Measurements from ENCODE around the gene GRIP1. TPM values are rescaled to one million over a fixed set of nuclear protein-coding genes. Genes with fewer than 3 reads are reported as not detected.

GRIP1 gene
- total and polyA plus RNA-seq, 2 experiments from 2014 or later: 5.1 to 13.7 TPM

DNA sequence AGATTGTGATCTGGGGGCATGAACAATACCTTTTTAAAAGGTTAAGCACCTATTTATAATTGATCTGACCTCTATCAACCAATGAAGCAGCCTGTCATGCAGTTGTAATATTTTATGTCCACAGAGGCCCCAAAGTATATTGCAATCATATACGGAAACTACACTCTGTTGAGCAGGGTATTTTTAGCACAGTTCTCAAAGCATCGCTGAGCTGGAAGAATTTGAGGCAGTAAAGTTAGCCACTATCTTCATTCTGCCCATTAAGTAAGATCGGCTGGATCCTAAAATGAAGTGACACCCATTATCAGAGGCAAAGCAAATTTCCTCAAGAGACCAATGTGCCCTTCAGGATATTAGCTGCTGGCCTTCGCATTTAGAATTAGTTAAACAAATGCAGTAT, 47.7 kb upstream of the GRIP1 start (continued):
- TF ChIP-seq, protein P1, sequence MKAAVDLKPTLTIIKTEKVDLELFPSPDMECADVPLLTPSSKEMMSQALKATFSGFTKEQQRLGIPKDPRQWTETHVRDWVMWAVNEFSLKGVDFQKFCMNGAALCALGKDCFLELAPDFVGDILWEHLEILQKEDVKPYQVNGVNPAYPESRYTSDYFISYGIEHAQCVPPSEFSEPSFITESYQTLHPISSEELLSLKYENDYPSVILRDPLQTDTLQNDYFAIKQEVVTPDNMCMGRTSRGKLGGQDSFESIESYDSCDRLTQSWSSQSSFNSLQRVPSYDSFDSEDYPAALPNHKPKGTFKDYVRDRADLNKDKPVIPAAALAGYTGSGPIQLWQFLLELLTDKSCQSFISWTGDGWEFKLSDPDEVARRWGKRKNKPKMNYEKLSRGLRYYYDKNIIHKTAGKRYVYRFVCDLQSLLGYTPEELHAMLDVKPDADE (IDR thresholded peaks at IDR 0.05): no peak
- TF ChIP-seq CREB1 (CRISPR knock-in tag; IDR thresholded peaks at IDR 0.05; ENCODE audit: low read depth) (no peak), ZNF331 (CRISPR knock-in tag; IDR thresholded peaks at IDR 0.05; ENCODE audit: low read depth) (no peak)
- TF ChIP-seq, protein P2, sequence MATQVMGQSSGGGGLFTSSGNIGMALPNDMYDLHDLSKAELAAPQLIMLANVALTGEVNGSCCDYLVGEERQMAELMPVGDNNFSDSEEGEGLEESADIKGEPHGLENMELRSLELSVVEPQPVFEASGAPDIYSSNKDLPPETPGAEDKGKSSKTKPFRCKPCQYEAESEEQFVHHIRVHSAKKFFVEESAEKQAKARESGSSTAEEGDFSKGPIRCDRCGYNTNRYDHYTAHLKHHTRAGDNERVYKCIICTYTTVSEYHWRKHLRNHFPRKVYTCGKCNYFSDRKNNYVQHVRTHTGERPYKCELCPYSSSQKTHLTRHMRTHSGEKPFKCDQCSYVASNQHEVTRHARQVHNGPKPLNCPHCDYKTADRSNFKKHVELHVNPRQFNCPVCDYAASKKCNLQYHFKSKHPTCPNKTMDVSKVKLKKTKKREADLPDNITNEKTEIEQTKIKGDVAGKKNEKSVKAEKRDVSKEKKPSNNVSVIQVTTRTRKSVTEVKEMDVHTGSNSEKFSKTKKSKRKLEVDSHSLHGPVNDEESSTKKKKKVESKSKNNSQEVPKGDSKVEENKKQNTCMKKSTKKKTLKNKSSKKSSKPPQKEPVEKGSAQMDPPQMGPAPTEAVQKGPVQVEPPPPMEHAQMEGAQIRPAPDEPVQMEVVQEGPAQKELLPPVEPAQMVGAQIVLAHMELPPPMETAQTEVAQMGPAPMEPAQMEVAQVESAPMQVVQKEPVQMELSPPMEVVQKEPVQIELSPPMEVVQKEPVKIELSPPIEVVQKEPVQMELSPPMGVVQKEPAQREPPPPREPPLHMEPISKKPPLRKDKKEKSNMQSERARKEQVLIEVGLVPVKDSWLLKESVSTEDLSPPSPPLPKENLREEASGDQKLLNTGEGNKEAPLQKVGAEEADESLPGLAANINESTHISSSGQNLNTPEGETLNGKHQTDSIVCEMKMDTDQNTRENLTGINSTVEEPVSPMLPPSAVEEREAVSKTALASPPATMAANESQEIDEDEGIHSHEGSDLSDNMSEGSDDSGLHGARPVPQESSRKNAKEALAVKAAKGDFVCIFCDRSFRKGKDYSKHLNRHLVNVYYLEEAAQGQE (IDR thresholded peaks at IDR 0.05; ENCODE audit: unreplicated experiment): no peak

- H3K36me3 ChIP-seq (ENCODE audit: insufficient read depth): no peaks in the 10 kb centered on the region
- no peaks in the 10 kb centered on the region for H3F3A ChIP-seq (replicated peaks; ENCODE audit: low read depth)
- no peaks in the 10 kb centered on the region for H3K4me1 ChIP-seq (ENCODE audit: insufficient read depth)
- no peaks in the 10 kb centered on the region for H3K79me2 ChIP-seq (replicated peaks; ENCODE audit: insufficient read depth)
- H2AFZ ChIP-seq: no peak overlapping the region
- Mint-ChIP-seq H3K27me3 (ENCODE audit: insufficient read depth, low read depth, poor library complexity) (no peaks in the 10 kb centered on the region), H3K36me3 (ENCODE audit: low read depth) (no peaks in the 10 kb centered on the region), H3K4me1 (no peaks in the 10 kb centered on the region), H3K27ac (no peak overlapping the region), H3K4me3 (no peak overlapping the region), H3K9me3 (no peaks in the 10 kb centered on the region)
- no peak overlapping the region for H3K27ac ChIP-seq (ENCODE audit: low read depth)
- no peak overlapping the region for H3K4me3 ChIP-seq
- DNase-seq (ENCODE audit: low spot score): no peak
- no peaks in the 10 kb centered on the region for H3K27me3 ChIP-seq (ENCODE audit: insufficient read depth)
- no peaks in the 10 kb centered on the region for H4K20me1 ChIP-seq (replicated peaks; ENCODE audit: insufficient read depth)
- ATAC-seq: no peak
- H3K4me2 ChIP-seq: no peak overlapping the region
- no peaks in the 10 kb centered on the region for H3K9me2 ChIP-seq (ENCODE audit: insufficient read depth)
- TF ChIP-seq, protein P1 (IDR thresholded peaks at IDR 0.05): no peak
- TF ChIP-seq, protein P3, sequence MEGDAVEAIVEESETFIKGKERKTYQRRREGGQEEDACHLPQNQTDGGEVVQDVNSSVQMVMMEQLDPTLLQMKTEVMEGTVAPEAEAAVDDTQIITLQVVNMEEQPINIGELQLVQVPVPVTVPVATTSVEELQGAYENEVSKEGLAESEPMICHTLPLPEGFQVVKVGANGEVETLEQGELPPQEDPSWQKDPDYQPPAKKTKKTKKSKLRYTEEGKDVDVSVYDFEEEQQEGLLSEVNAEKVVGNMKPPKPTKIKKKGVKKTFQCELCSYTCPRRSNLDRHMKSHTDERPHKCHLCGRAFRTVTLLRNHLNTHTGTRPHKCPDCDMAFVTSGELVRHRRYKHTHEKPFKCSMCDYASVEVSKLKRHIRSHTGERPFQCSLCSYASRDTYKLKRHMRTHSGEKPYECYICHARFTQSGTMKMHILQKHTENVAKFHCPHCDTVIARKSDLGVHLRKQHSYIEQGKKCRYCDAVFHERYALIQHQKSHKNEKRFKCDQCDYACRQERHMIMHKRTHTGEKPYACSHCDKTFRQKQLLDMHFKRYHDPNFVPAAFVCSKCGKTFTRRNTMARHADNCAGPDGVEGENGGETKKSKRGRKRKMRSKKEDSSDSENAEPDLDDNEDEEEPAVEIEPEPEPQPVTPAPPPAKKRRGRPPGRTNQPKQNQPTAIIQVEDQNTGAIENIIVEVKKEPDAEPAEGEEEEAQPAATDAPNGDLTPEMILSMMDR (conservative IDR thresholded peaks at IDR 0.05; ENCODE audit: low read depth in 2 of 2): no peak
- TF ChIP-seq CREB1 (CRISPR knock-in tag; IDR thresholded peaks at IDR 0.05; ENCODE audit: low read depth) (no peak), ZNF462 (CRISPR knock-in tag; IDR thresholded peaks at IDR 0.05) (no peak), STAT1 (IDR thresholded peaks at IDR 0.05; ENCODE audit: unreplicated experiment) (no peak), ZNF114 (CRISPR knock-in tag; IDR thresholded peaks at IDR 0.05) (no peak), NANOG (IDR thresholded peaks at IDR 0.05; ENCODE audit: borderline replicate concordance) (no peak), EZH2phosphoT487 (IDR thresholded peaks at IDR 0.05; ENCODE audit: unreplicated experiment) (no peak), EZH2 (IDR thresholded peaks at IDR 0.05; ENCODE audit: low read depth, unreplicated experiment) (no peak), JUNB (IDR thresholded peaks at IDR 0.05; ENCODE audit: unreplicated experiment) (no peak)
Measured at GRCh38 chr12:66725031-66725430, 46.2 kb upstream of the GRIP1 start.
